Osteocyte (in vitro differentiated cells): ENCODE measurements around the gene CDH13. TPM values are rescaled to one million over a fixed set of nuclear protein-coding genes. Genes with fewer than 3 reads are reported as not detected.

Experiments
- DNase-seq: peaks from one replicate; pipeline ENCODE4 v3.0.0; 2021; ENCODE audit warnings: mixed read lengths; ENCODE audit not compliant: unreplicated experiment; ENCODE audit errors: extremely low spot score
- H3K27ac Mint-ChIP-seq: one replicate; pipeline ENCODE4 v1.8.0; 2021; ENCODE audit warnings: mild to moderate bottlenecking, mixed read lengths; ENCODE audit not compliant: unreplicated experiment
- H3K27me3 Mint-ChIP-seq: one replicate; pipeline ENCODE4 v1.8.0; 2021; ENCODE audit warnings: mixed read lengths; ENCODE audit not compliant: unreplicated experiment
- H3K36me3 Mint-ChIP-seq: one replicate; pipeline ENCODE4 v1.8.0; 2021; ENCODE audit warnings: mixed read lengths; ENCODE audit not compliant: unreplicated experiment
- H3K4me1 Mint-ChIP-seq: one replicate; pipeline ENCODE4 v1.8.0; 2021; ENCODE audit warnings: mixed read lengths; ENCODE audit not compliant: unreplicated experiment
- H3K4me3 Mint-ChIP-seq: one replicate; pipeline ENCODE4 v1.8.0; 2021; ENCODE audit warnings: mild to moderate bottlenecking, moderate library complexity, mixed read lengths; ENCODE audit not compliant: unreplicated experiment
- H3K9me3 Mint-ChIP-seq: one replicate; pipeline ENCODE4 v1.8.0; 2021; ENCODE audit warnings: mixed read lengths; ENCODE audit not compliant: unreplicated experiment
- total RNA-seq: library from RNA; stranded (reverse); gene quantifications from 2 replicates; pipeline ENCODE4 v1.2.1, GENCODE V29; 2021
- TF ChIP-seq, protein P1 (sequence below): fragments of 200-600 bp; sonication (generic); IDR thresholded peaks from 2 replicates; pipeline ENCODE4 v1.5.0; 2021; ENCODE audit warnings: antibody characterized with exemption, mild to moderate bottlenecking, moderate library complexity

CDH13 gene
- total RNA-seq, 1 donor from 2014 or later = 27.0 TPM

GRCh38 chr16:82598771-82599170 is 28.0 kb upstream of the CDH13 start:
- DNase-seq = no peak
- TF ChIP-seq, protein P1, sequence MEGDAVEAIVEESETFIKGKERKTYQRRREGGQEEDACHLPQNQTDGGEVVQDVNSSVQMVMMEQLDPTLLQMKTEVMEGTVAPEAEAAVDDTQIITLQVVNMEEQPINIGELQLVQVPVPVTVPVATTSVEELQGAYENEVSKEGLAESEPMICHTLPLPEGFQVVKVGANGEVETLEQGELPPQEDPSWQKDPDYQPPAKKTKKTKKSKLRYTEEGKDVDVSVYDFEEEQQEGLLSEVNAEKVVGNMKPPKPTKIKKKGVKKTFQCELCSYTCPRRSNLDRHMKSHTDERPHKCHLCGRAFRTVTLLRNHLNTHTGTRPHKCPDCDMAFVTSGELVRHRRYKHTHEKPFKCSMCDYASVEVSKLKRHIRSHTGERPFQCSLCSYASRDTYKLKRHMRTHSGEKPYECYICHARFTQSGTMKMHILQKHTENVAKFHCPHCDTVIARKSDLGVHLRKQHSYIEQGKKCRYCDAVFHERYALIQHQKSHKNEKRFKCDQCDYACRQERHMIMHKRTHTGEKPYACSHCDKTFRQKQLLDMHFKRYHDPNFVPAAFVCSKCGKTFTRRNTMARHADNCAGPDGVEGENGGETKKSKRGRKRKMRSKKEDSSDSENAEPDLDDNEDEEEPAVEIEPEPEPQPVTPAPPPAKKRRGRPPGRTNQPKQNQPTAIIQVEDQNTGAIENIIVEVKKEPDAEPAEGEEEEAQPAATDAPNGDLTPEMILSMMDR = no peak
- no peak overlapping the region for H3K4me3 Mint-ChIP-seq
- H3K4me1 Mint-ChIP-seq = no peaks in the 10 kb centered on the region
- peaks cover 38% of the 10 kb centered on the region for H3K27me3 Mint-ChIP-seq
- H3K36me3 Mint-ChIP-seq = no peaks in the 10 kb centered on the region
- H3K9me3 Mint-ChIP-seq = peaks cover 11% of the 10 kb centered on the region
- H3K27ac Mint-ChIP-seq = no peak overlapping the region

- H3K27ac Mint-ChIP-seq = no peak overlapping the region
- H3K4me1 Mint-ChIP-seq = peaks cover 9% of the 10 kb centered on the region
- no peak for DNase-seq
- peaks cover 22% of the 10 kb centered on the region for H3K27me3 Mint-ChIP-seq
- H3K36me3 Mint-ChIP-seq = no peaks in the 10 kb centered on the region
- peaks cover 11% of the 10 kb centered on the region for H3K9me3 Mint-ChIP-seq
- TF ChIP-seq, protein P1 = no peak
- H3K4me3 Mint-ChIP-seq = no peak overlapping the region
These were observed 24.7 kb upstream of the CDH13 start for GRCh38 chr16:82601989-82602640.

GRCh38 chr16:82603784-82604411 is 22.9 kb upstream of the CDH13 start:
- H3K36me3 Mint-ChIP-seq = no peaks in the 10 kb centered on the region
- H3K4me1 Mint-ChIP-seq = peaks cover 9% of the 10 kb centered on the region
- H3K9me3 Mint-ChIP-seq = peaks cover 5% of the 10 kb centered on the region
- no peak for DNase-seq
- H3K4me3 Mint-ChIP-seq = no peak overlapping the region
- no peak overlapping the region for H3K27ac Mint-ChIP-seq
- TF ChIP-seq, protein P1 = peak; percentile 84
- peaks cover 15% of the 10 kb centered on the region for H3K27me3 Mint-ChIP-seq

GRCh38 chr16:82605076-82605475 is 21.7 kb upstream of the CDH13 start:
- Mint-ChIP-seq H3K4me3 (no peak overlapping the region), H3K4me1 (peaks cover 9% of the 10 kb centered on the region), H3K9me3 (peaks cover 5% of the 10 kb centered on the region), H3K27ac (no peak overlapping the region), H3K27me3 (peaks cover 10% of the 10 kb centered on the region), H3K36me3 (no peaks in the 10 kb centered on the region)
- TF ChIP-seq, protein P1 = no peak
- DNase-seq = no peak

DNA sequence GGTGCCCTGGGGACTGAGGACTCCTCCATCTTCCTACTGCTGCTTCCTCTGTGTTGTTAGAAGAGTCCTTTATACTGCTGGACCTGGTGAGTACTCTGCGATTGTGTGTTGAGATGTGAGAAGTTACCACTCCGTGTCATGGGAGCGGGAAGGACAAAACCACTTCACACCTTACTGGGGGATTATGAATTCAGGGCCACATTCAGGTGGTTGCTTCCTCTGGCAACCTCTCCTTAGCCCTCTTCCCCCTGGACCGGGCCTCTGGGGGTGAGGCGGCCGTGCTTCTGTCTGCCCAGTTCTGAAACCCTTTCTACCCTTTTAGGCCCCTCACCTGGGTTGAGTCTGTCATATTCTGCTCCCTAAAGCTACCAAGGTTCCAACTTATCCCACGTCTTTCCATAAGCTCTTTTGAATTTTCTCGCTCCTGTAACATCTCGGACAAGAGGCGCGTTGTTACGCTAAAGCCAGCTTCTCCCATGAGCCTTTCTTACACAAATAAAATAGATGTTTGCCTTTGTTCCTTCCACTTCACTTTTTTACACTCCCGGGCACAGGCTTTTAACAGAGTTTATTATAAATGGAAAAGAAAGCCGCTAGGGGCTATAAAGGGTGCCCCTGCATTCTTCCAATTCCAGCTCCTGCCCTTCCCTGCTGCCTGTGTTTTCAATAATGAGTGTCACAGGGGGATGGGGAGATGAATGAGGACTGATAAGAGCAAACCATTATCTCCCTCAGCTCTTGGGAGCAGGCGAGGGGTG is 20.7 kb upstream of the CDH13 start:
- H3K4me1 Mint-ChIP-seq = peaks cover 9% of the 10 kb centered on the region
- no peaks in the 10 kb centered on the region for H3K9me3 Mint-ChIP-seq
- no peak overlapping the region for H3K4me3 Mint-ChIP-seq
- no peak for DNase-seq
- TF ChIP-seq, protein P1 = no peak
- H3K27ac Mint-ChIP-seq = no peak overlapping the region
- H3K36me3 Mint-ChIP-seq = no peaks in the 10 kb centered on the region
- H3K27me3 Mint-ChIP-seq = peaks cover 11% of the 10 kb centered on the region
